Stimulated activated CD4-positive, alpha-beta T cell treated with anti-CD3 and anti-CD28 coated beads, Interleukin-2, amount 100 ng/mL, for 24 hours (primary cell): Measurements from ENCODE around the gene PLA2G2C.

Source experiments
- DNase-seq, 2 donors: peaks; one replicate each; pipeline ENCODE4 v3.0.0-alpha.2; 2020

PLA2G2C gene

GRCh38 chr1:20202166-20202565 lies 15.8 kb upstream of the PLA2G2C start:
- DNase-seq, result no peak

- no peak for DNase-seq
Observed at GRCh38 chr1:20200966-20201365, 14.6 kb upstream of the PLA2G2C start.

- DNase-seq, result no peak
Observed at GRCh38 chr1:20199840-20200239, 13.5 kb upstream of the PLA2G2C start.

- no peak for DNase-seq
Observed at GRCh38 chr1:20199403-20199802, 13.1 kb upstream of the PLA2G2C start.

- DNase-seq, result no peak
Observed at GRCh38 chr1:20198918-20199317, 12.6 kb upstream of the PLA2G2C start.

- no peak for DNase-seq
Observed at GRCh38 chr1:20198296-20198695, 12.0 kb upstream of the PLA2G2C start.

GRCh38 chr1:20197329-20197791 lies 11.0 kb upstream of the PLA2G2C start:
- DNase-seq, result no peak

GRCh38 chr1:20195462-20195780 lies 9.1 kb upstream of the PLA2G2C start:
- no peak for DNase-seq

GRCh38 chr1:20194757-20195461 lies 8.6 kb upstream of the PLA2G2C start:
- peak; percentile 81 to 84 for DNase-seq

- DNase-seq, result no peak
Observed at GRCh38 chr1:20194224-20194623, 7.9 kb upstream of the PLA2G2C start.

GRCh38 chr1:20192871-20193411 lies 6.6 kb upstream of the PLA2G2C start:
- no peak for DNase-seq

GRCh38 chr1:20192364-20192763 lies 6.0 kb upstream of the PLA2G2C start:
- no peak for DNase-seq

- no peak for DNase-seq
Observed at GRCh38 chr1:20191266-20191825, 5.0 kb upstream of the PLA2G2C start.

- DNase-seq, result no peak
Observed at GRCh38 chr1:20190256-20191160, 4.2 kb upstream of the PLA2G2C start.

- no peak for DNase-seq
Observed at GRCh38 chr1:20189664-20190063, 3.3 kb upstream of the PLA2G2C start.

GRCh38 chr1:20188455-20188817 lies 2.1 kb upstream of the PLA2G2C start:
- DNase-seq, result no peak

GRCh38 chr1:20187813-20188454 lies 1.6 kb upstream of the PLA2G2C start:
- no peak for DNase-seq

GRCh38 chr1:20187103-20187812 lies 940 bp upstream of the PLA2G2C start:
- peak; percentile 36 to 39 for DNase-seq

GRCh38 chr1:20184997-20185833 lies 1.1 kb downstream of the PLA2G2C start:
- DNase-seq, result peak; percentile 64 to 67

- no peak for DNase-seq
Observed at GRCh38 chr1:20184481-20184900, 1.8 kb downstream of the PLA2G2C start.

GRCh38 chr1:20183616-20184271 lies 2.6 kb downstream of the PLA2G2C start:
- no peak for DNase-seq
